IMR-90 (cell line): ENCODE results near the gene VPS41. TPM values are rescaled to one million over a fixed set of nuclear protein-coding genes. Genes with fewer than 3 reads are reported as not detected.

Experiments used
- ATAC-seq: fragments of 200-7000 bp; cut with Tn5 transposase; 2 replicates; pipeline ENCODE4 v1.9.1; 2020; ENCODE audit warnings: low read depth, mild to moderate bottlenecking, moderate library complexity
- BruUV-seq: library from RNA; stranded (reverse); fragments of 400-500 nt; replicated peaks from 2 replicates; lab custom pipeline; 2021; lab: Mats Ljungman, UMichigan
- CTCF ChIA-PET: fragments of 300-600 bp; formaldehyde crosslinking; extraction: SDS; loops from one replicate; lab custom pipeline; 2021; ENCODE audit warnings: antibody characterized with exemption; lab: Yijun Ruan, JAX
- POLR2A ChIA-PET: fragments of 300-600 bp; sonication (Branson Sonifier 250); formaldehyde crosslinking; loops from one replicate; lab custom pipeline; 2022; ENCODE audit warnings: antibody characterized with exemption; ENCODE audit not compliant: unreplicated experiment; lab: Charles Lee
- DNase-seq: peaks from one replicate; pipeline ENCODE4 v3.0.0; 2013
- H2AFZ ChIP-seq: replicated peaks from 2 replicates; pipeline ENCODE3; 2013; ENCODE audit warnings: low read length, mild to moderate bottlenecking; ENCODE audit not compliant: poor library complexity
- H2AK5ac ChIP-seq: 2 replicates; pipeline ENCODE4 v1.6.1; 2013; ENCODE audit warnings: low read depth, low read length, inconsistent platforms
- H2AK9ac ChIP-seq: replicated peaks from 2 replicates; pipeline ENCODE3; 2013; ENCODE audit warnings: mild to moderate bottlenecking, low read depth, low read length, moderate library complexity; ENCODE audit not compliant: poor library complexity
- H2BK120ac ChIP-seq: 2 replicates; pipeline ENCODE4 v1.6.1; 2013; ENCODE audit warnings: low read depth, low read length, inconsistent platforms
- H2BK15ac ChIP-seq: 3 replicates; pipeline ENCODE4 v1.6.1; 2013; ENCODE audit warnings: low read depth, low read length, inconsistent platforms
- H2BK20ac ChIP-seq: 2 replicates; pipeline ENCODE4 v1.6.1; 2013; ENCODE audit warnings: low read depth, mild to moderate bottlenecking, inconsistent platforms, low read length, moderate library complexity
- H2BK5ac ChIP-seq: 2 replicates; pipeline ENCODE4 v1.6.1; 2013; ENCODE audit warnings: mild to moderate bottlenecking, low read depth, low read length, inconsistent platforms; ENCODE audit not compliant: poor library complexity, severe bottlenecking
- H3K14ac ChIP-seq: replicated peaks from 2 replicates; pipeline ENCODE4 v1.6.1; 2013; ENCODE audit warnings: low read depth, low read length, inconsistent platforms
- H3K18ac ChIP-seq: 2 replicates; pipeline ENCODE4 v1.6.1; 2013; ENCODE audit warnings: low read depth, low read length, control low read depth
- H3K23ac ChIP-seq: 2 replicates; pipeline ENCODE4 v1.6.1; 2013; ENCODE audit warnings: low read depth, low read length, inconsistent platforms
- H3K27ac ChIP-seq: 2 replicates; pipeline ENCODE4 v1.5.1; 2013; ENCODE audit warnings: mild to moderate bottlenecking, control low read depth, low read length; ENCODE audit not compliant: insufficient read depth
- H3K27me3 ChIP-seq: 2 replicates; pipeline ENCODE4 v1.6.1; 2013; ENCODE audit warnings: low read length; ENCODE audit not compliant: control insufficient read depth, insufficient read depth
- H3K36me3 ChIP-seq: 2 replicates; pipeline ENCODE4 v1.6.1; 2013; ENCODE audit warnings: low read length, mixed read lengths; ENCODE audit not compliant: control insufficient read depth, insufficient read depth
- H3K4ac ChIP-seq: 2 replicates; pipeline ENCODE4 v1.6.1; 2013; ENCODE audit warnings: low read depth, low read length, inconsistent platforms
- H3K4me1 ChIP-seq: 2 replicates; pipeline ENCODE4 v1.6.1; 2013; ENCODE audit warnings: low read length, mixed read lengths; ENCODE audit not compliant: control insufficient read depth, insufficient read depth
- H3K4me2 ChIP-seq: 2 replicates; pipeline ENCODE4 v1.6.1; 2013; ENCODE audit warnings: low read depth, mild to moderate bottlenecking, control low read depth, low read length, moderate library complexity
- H3K4me3 ChIP-seq: 2 replicates; pipeline ENCODE4 v1.5.1; 2013; ENCODE audit warnings: low read depth, mild to moderate bottlenecking, control low read depth, low read length, moderate library complexity; ENCODE audit not compliant: insufficient read depth
- H3K56ac ChIP-seq: 2 replicates; pipeline ENCODE4 v1.6.1; 2013; ENCODE audit warnings: low read length, inconsistent platforms; ENCODE audit not compliant: insufficient read depth; ENCODE audit errors: extremely low read depth
- H3K79me1 ChIP-seq, 2 experiments: 2 replicates each; pipeline ENCODE4 v1.6.1; 2013; ENCODE audit warnings: low read length in 2 of 2, inconsistent platforms in 1 of 2, low read depth in 1 of 2
- H3K9ac ChIP-seq: 2 replicates; pipeline ENCODE4 v1.6.1; 2013; ENCODE audit warnings: low read depth, low read length, control low read depth
- H3K9me1 ChIP-seq: 2 replicates; pipeline ENCODE4 v1.6.1; 2013; ENCODE audit warnings: low read length, inconsistent platforms; ENCODE audit not compliant: insufficient read depth
- H3K9me3 ChIP-seq: 2 replicates; pipeline ENCODE4 v1.6.1; 2013; ENCODE audit warnings: low read length; ENCODE audit not compliant: control insufficient read depth, insufficient read depth
- H4K20me1 ChIP-seq: 2 replicates; pipeline ENCODE4 v1.6.1; 2013; ENCODE audit warnings: low read length, inconsistent platforms; ENCODE audit not compliant: insufficient read depth
- H4K5ac ChIP-seq: 2 replicates; pipeline ENCODE4 v1.6.1; 2013; ENCODE audit warnings: mild to moderate bottlenecking, low read depth, low read length, control low read depth
- H4K8ac ChIP-seq, 2 experiments: 2 replicates each; pipeline ENCODE4 v1.6.1; 2013; ENCODE audit warnings: low read depth in 2 of 2, low read length in 2 of 2, control low read depth in 1 of 2, inconsistent platforms in 1 of 2
- H4K91ac ChIP-seq: 2 replicates; pipeline ENCODE4 v1.6.1; 2013; ENCODE audit warnings: low read depth, low read length, inconsistent platforms; ENCODE audit not compliant: insufficient read depth
- BHLHE40 ChIP-seq: fragments of 150-350 bp; IDR thresholded peaks from 2 replicates; pipeline ENCODE4 v1.6.1; 2016; ENCODE audit warnings: mild to moderate bottlenecking, low read depth, low read length
- CEBPB ChIP-seq: IDR thresholded peaks from 2 replicates; pipeline ENCODE4 v1.6.1; 2012; ENCODE audit warnings: low read depth, low read length, improper control_type of control experiment
- CHD1 ChIP-seq: IDR thresholded peaks from 2 replicates; pipeline ENCODE4 v1.6.1; 2012; ENCODE audit warnings: low read depth, low read length, improper control_type of control experiment
- FOS ChIP-seq: fragments of 150-350 bp; IDR thresholded peaks from 2 replicates; pipeline ENCODE4 v1.6.1; 2016; ENCODE audit warnings: low read depth, low read length
- NFE2L2 ChIP-seq: fragments of 150-350 bp; IDR thresholded peaks from 2 replicates; pipeline ENCODE4 v1.6.1; 2016; ENCODE audit warnings: low read depth, mild to moderate bottlenecking, low read length
- POLR2A ChIP-seq: IDR thresholded peaks from 2 replicates; pipeline ENCODE4 v1.6.1; 2012; ENCODE audit warnings: mild to moderate bottlenecking, low read depth, low read length
- RAD21 ChIP-seq: IDR thresholded peaks from 2 replicates; pipeline ENCODE4 v1.6.1; 2012; ENCODE audit warnings: low read length, improper control_type of control experiment
- RFX5 ChIP-seq: IDR thresholded peaks from 2 replicates; pipeline ENCODE4 v1.8.0; 2012; ENCODE audit warnings: low read depth, mild to moderate bottlenecking, low read length, moderate library complexity
- SMC3 ChIP-seq: fragments of 150-350 bp; IDR thresholded peaks from 2 replicates; pipeline ENCODE4 v1.6.1; 2016; ENCODE audit warnings: low read depth, mild to moderate bottlenecking, antibody characterized with exemption, low read length, moderate library complexity
- WGBS, 2 experiments: methylation state at CpG; one replicate each; pipeline versions ENCODE4 v1.1.5 to v1.1.7; 2013; ENCODE audit warnings: missing lambda C conversion rate in 2 of 2; ENCODE audit not compliant: insufficient read length in 1 of 2; ENCODE audit errors: extremely low coverage in 2 of 2; 5-methylcytosine and 5-hydroxymethylcytosine counted together
- dilution Hi-C: fragments of 300-500 bp; cut with HindIII; formaldehyde crosslinking; loops from one replicate; pipeline ENCODE4 v1.14.3; 2018; ENCODE audit warnings: low sequenced_read_pairs; ENCODE audit not compliant: unreplicated experiment
- in situ Hi-C: fragments of 300-500 bp; cut with MboI; formaldehyde crosslinking; loops from 3 replicates; pipeline ENCODE4 v1.14.3; 2019; ENCODE audit warnings: low sequenced_read_pairs, inconsistent platforms, mixed read lengths
- intact Hi-C: fragments of 100-400 bp; cut with micrococcal nuclease; formaldehyde crosslinking; loops from 2 replicates; pipeline ENCODE4 v1.10.0; 2022
- polyA plus RNA-seq, 3 experiments: library from polyadenylated mRNA; depleted of rRNA; stranded (reverse); fragments of >200 nt; gene quantifications; 2 replicates each; pipeline ENCODE4 v1.2.3, GENCODE V29; 2012; ENCODE audit warnings: low replicate concordance in 1 of 3
- total RNA-seq: library from RNA; depleted of rRNA; stranded (reverse); fragments of >200 nt; gene quantifications from 2 replicates; pipeline ENCODE4 v1.2.3, GENCODE V29; 2012
- TF ChIP-seq, protein P1 (sequence below): conservative IDR thresholded peaks from 2 replicates; pipeline ENCODE4 v1.5.1; 2012; ENCODE audit warnings: mild to moderate bottlenecking, low read depth, low read length, improper control_type of control experiment
- TF ChIP-seq, protein P2 (sequence below): fragments of 150-350 bp; IDR thresholded peaks from 2 replicates; pipeline ENCODE4 v1.6.1; 2016; ENCODE audit warnings: low read depth, mild to moderate bottlenecking, low read length, moderate library complexity, borderline replicate concordance

VPS41 gene
- total and polyA plus RNA-seq, 2 of the 4 experiments (the other 2 are of a cell fraction), result 16.0 to 28.0 TPM

DNA sequence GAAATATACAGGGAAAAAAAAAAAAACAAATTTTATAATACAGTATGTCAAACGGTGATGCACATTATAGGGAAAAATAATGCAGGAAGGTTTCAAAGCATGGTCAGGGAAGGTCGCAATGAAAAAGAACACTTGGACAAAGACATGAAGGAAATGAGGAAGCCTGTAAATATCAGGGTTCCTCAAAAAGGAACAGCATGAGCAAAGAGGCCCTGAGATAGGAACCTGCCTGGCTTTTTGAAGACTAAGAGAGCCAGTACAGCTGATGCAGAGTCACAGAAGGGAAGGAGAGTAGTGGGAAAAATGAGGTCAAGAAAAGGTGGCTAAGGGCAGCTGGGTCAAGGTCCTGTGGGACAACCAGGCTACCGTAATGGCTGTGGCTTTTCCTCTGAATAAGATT lies 1.9 kb downstream of the VPS41 start:
- POLR2A ChIA-PET, result no interaction called here
- Histone ChIP-seq H3K27ac (no peak overlapping the region), H2BK20ac (no peak overlapping the region), H2AFZ (no peak overlapping the region), H3K79me1 (peaks cover 9 to 30% of the 10 kb centered on the region in 2 experiments), H3K4me3 (no peak overlapping the region), H4K20me1 (0 out of 2 replicates have a peak, but pooled peaks cover 4% of the 10 kb centered on the region), H3K36me3 (no peaks in the 10 kb centered on the region), H2BK5ac (no peak overlapping the region), H3K9me3 (no peaks in the 10 kb centered on the region), H3K14ac (no peak overlapping the region), H2BK120ac (no peak overlapping the region), H4K91ac (no peak overlapping the region), H4K8ac (no peak overlapping the region), H3K9ac (no peak overlapping the region), H4K5ac (no peak overlapping the region), H2AK5ac (no peak overlapping the region), H3K9me1 (peaks cover 3% of the 10 kb centered on the region; the same call in 1 of the 2 replicates), H2BK15ac (no peak overlapping the region), H3K27me3 (no peaks in the 10 kb centered on the region), H3K4ac (no peak overlapping the region), H3K18ac (no peak overlapping the region), H3K23ac (no peak overlapping the region), H3K56ac (no peak overlapping the region), H3K4me2 (no peak overlapping the region), H2AK9ac (no peak overlapping the region), H3K4me1 (peaks cover 2% of the 10 kb centered on the region)
- CTCF ChIA-PET, result no interaction called here
- BruUV-seq, result no TSS peak
- ATAC-seq (no peak), DNase-seq (no peak)
- dilution Hi-C loops, result no loop called here
- WGBS, 2 experiments, result no CpG with 5 or more reads among the region's 3 CpGs
- intact Hi-C loops, result loop anchor here (5.0 kb wide), 1 partner anchor 110 kb away; no protein-coding TSS in a partner anchor
- in situ Hi-C loops, result no loop called here
- no peak for TF ChIP-seq BHLHE40
- TF ChIP-seq RAD21, result no peak
- TF ChIP-seq, protein P1, sequence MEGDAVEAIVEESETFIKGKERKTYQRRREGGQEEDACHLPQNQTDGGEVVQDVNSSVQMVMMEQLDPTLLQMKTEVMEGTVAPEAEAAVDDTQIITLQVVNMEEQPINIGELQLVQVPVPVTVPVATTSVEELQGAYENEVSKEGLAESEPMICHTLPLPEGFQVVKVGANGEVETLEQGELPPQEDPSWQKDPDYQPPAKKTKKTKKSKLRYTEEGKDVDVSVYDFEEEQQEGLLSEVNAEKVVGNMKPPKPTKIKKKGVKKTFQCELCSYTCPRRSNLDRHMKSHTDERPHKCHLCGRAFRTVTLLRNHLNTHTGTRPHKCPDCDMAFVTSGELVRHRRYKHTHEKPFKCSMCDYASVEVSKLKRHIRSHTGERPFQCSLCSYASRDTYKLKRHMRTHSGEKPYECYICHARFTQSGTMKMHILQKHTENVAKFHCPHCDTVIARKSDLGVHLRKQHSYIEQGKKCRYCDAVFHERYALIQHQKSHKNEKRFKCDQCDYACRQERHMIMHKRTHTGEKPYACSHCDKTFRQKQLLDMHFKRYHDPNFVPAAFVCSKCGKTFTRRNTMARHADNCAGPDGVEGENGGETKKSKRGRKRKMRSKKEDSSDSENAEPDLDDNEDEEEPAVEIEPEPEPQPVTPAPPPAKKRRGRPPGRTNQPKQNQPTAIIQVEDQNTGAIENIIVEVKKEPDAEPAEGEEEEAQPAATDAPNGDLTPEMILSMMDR, result no peak
- TF ChIP-seq, protein P2, sequence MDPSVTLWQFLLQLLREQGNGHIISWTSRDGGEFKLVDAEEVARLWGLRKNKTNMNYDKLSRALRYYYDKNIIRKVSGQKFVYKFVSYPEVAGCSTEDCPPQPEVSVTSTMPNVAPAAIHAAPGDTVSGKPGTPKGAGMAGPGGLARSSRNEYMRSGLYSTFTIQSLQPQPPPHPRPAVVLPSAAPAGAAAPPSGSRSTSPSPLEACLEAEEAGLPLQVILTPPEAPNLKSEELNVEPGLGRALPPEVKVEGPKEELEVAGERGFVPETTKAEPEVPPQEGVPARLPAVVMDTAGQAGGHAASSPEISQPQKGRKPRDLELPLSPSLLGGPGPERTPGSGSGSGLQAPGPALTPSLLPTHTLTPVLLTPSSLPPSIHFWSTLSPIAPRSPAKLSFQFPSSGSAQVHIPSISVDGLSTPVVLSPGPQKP, result no peak
- no peak for TF ChIP-seq SMC3
- TF ChIP-seq POLR2A, result no peak
- TF ChIP-seq FOS, result no peak
- TF ChIP-seq CHD1, result no peak
- TF ChIP-seq RFX5, result no peak
- TF ChIP-seq NFE2L2, result no peak
- no peak for TF ChIP-seq CEBPB
